ENCODE measurements around the gene EPC1.

Gene EPC1

GRCh38 chr10:32340596-32341180 is 6.3 kb downstream of the EPC1 start:
- Histone ChIP-seq H3K9me3 (ENCODE audit: control insufficient read depth in 5 of 5, low read length in 5 of 5) (no peaks in the 10 kb centered on the region), H3K9ac (ENCODE audit: low read length in 5 of 5) (peak overlapping the region in 1 of 5 donors; percentile 21), H3K36me3 (ENCODE audit: control insufficient read depth in 5 of 5, insufficient read depth in 5 of 5, low read length in 5 of 5) (peaks cover 0 to 3% (median 0%) of the 10 kb centered on the region in 5 donors), H3K4me1 (ENCODE audit: control insufficient read depth in 5 of 5, insufficient read depth in 5 of 5, low read length in 5 of 5) (peaks cover 2 to 82% (median 69%) of the 10 kb centered on the region in 5 donors), H3K27ac (ENCODE audit: low read depth, low read length) (peak overlapping the region; percentile 0), H3K27me3 (ENCODE audit: control insufficient read depth in 5 of 5, insufficient read depth in 4 of 5, low read length in 5 of 5) (no peaks in the 10 kb centered on the region), H3K4me3 (ENCODE audit: low read depth in 1 of 5, low read length in 5 of 5) (no peak overlapping the region)

- H3K9me3 ChIP-seq (ENCODE audit: control insufficient read depth in 5 of 5, low read length in 5 of 5): no peaks in the 10 kb centered on the region
- no peak overlapping the region for H3K9ac ChIP-seq (ENCODE audit: low read length in 5 of 5)
- no peaks in the 10 kb centered on the region for H3K27me3 ChIP-seq (ENCODE audit: control insufficient read depth in 5 of 5, insufficient read depth in 4 of 5, low read length in 5 of 5)
- no peak overlapping the region for H3K27ac ChIP-seq (ENCODE audit: low read depth, low read length)
- no peaks in the 10 kb centered on the region for H3K36me3 ChIP-seq (ENCODE audit: control insufficient read depth in 5 of 5, insufficient read depth in 5 of 5, low read length in 5 of 5)
- no peak overlapping the region for H3K4me3 ChIP-seq (ENCODE audit: low read depth in 1 of 5, low read length in 5 of 5)
- peaks cover 2 to 71% (median 66%) of the 10 kb centered on the region in 5 donors for H3K4me1 ChIP-seq (ENCODE audit: control insufficient read depth in 5 of 5, insufficient read depth in 5 of 5, low read length in 5 of 5)
These were observed 8.7 kb downstream of the EPC1 start for GRCh38 chr10:32338262-32338661.

- H3K36me3 ChIP-seq (ENCODE audit: control insufficient read depth in 5 of 5, insufficient read depth in 5 of 5, low read length in 5 of 5): no peaks in the 10 kb centered on the region
- H3K9me3 ChIP-seq (ENCODE audit: control insufficient read depth in 5 of 5, low read length in 5 of 5): no peaks in the 10 kb centered on the region
- H3K27ac ChIP-seq (ENCODE audit: low read depth, low read length): no peak overlapping the region
- no peaks in the 10 kb centered on the region for H3K27me3 ChIP-seq (ENCODE audit: control insufficient read depth in 5 of 5, insufficient read depth in 4 of 5, low read length in 5 of 5)
- peak overlapping the region in 1 of 5 donors; percentile 13 for H3K9ac ChIP-seq (ENCODE audit: low read length in 5 of 5)
- H3K4me1 ChIP-seq (ENCODE audit: control insufficient read depth in 5 of 5, insufficient read depth in 5 of 5, low read length in 5 of 5): peaks cover 5 to 77% (median 69%) of the 10 kb centered on the region in 5 donors
- H3K4me3 ChIP-seq (ENCODE audit: low read depth in 1 of 5, low read length in 5 of 5): no peak overlapping the region
These were observed 9.6 kb downstream of the EPC1 start for GRCh38 chr10:32337350-32337749.

- Histone ChIP-seq H3K27me3 (ENCODE audit: control insufficient read depth in 5 of 5, insufficient read depth in 4 of 5, low read length in 5 of 5) (no peaks in the 10 kb centered on the region), H3K27ac (ENCODE audit: low read depth, low read length) (peak overlapping the region; percentile 71), H3K4me1 (ENCODE audit: control insufficient read depth in 5 of 5, insufficient read depth in 5 of 5, low read length in 5 of 5) (peaks cover 8 to 73% (median 71%) of the 10 kb centered on the region in 5 donors), H3K9ac (ENCODE audit: low read length in 5 of 5) (no peak overlapping the region), H3K4me3 (ENCODE audit: low read depth in 1 of 5, low read length in 5 of 5) (no peak overlapping the region), H3K36me3 (ENCODE audit: control insufficient read depth in 5 of 5, insufficient read depth in 5 of 5, low read length in 5 of 5) (peaks cover 0 to 4% (median 0%) of the 10 kb centered on the region in 5 donors), H3K9me3 (ENCODE audit: control insufficient read depth in 5 of 5, low read length in 5 of 5) (no peaks in the 10 kb centered on the region)
These were observed 13.1 kb downstream of the EPC1 start for GRCh38 chr10:32333849-32334248.

- no peak overlapping the region for H3K9ac ChIP-seq (ENCODE audit: low read length in 5 of 5)
- no peaks in the 10 kb centered on the region for H3K9me3 ChIP-seq (ENCODE audit: control insufficient read depth in 5 of 5, low read length in 5 of 5)
- H3K36me3 ChIP-seq (ENCODE audit: control insufficient read depth in 5 of 5, insufficient read depth in 5 of 5, low read length in 5 of 5): peaks cover 0 to 7% (median 0%) of the 10 kb centered on the region in 5 donors
- H3K4me3 ChIP-seq (ENCODE audit: low read depth in 1 of 5, low read length in 5 of 5): no peak overlapping the region
- peaks cover 8 to 75% (median 69%) of the 10 kb centered on the region in 5 donors for H3K4me1 ChIP-seq (ENCODE audit: control insufficient read depth in 5 of 5, insufficient read depth in 5 of 5, low read length in 5 of 5)
- no peaks in the 10 kb centered on the region for H3K27me3 ChIP-seq (ENCODE audit: control insufficient read depth in 5 of 5, insufficient read depth in 4 of 5, low read length in 5 of 5)
- peak overlapping the region; percentile 71 for H3K27ac ChIP-seq (ENCODE audit: low read depth, low read length)
These were observed 14.6 kb downstream of the EPC1 start for GRCh38 chr10:32332299-32332750.

GRCh38 chr10:32331606-32332005 is 15.4 kb downstream of the EPC1 start:
- Histone ChIP-seq H3K9me3 (ENCODE audit: control insufficient read depth in 5 of 5, low read length in 5 of 5) (no peaks in the 10 kb centered on the region), H3K27me3 (ENCODE audit: control insufficient read depth in 5 of 5, insufficient read depth in 4 of 5, low read length in 5 of 5) (no peaks in the 10 kb centered on the region), H3K9ac (ENCODE audit: low read length in 5 of 5) (peak overlapping the region in 1 of 5 donors; percentile 13), H3K4me1 (ENCODE audit: control insufficient read depth in 5 of 5, insufficient read depth in 5 of 5, low read length in 5 of 5) (peaks cover 6 to 76% (median 70%) of the 10 kb centered on the region in 5 donors), H3K36me3 (ENCODE audit: control insufficient read depth in 5 of 5, insufficient read depth in 5 of 5, low read length in 5 of 5) (peaks cover 0 to 7% (median 0%) of the 10 kb centered on the region in 5 donors), H3K27ac (ENCODE audit: low read depth, low read length) (peak overlapping the region; percentile 71), H3K4me3 (ENCODE audit: low read depth in 1 of 5, low read length in 5 of 5) (no peak overlapping the region)

- no peak overlapping the region for H3K9ac ChIP-seq (ENCODE audit: low read length in 5 of 5)
- peak overlapping the region; percentile 63 for H3K27ac ChIP-seq (ENCODE audit: low read depth, low read length)
- no peaks in the 10 kb centered on the region for H3K27me3 ChIP-seq (ENCODE audit: control insufficient read depth in 5 of 5, insufficient read depth in 4 of 5, low read length in 5 of 5)
- peaks cover 6 to 82% (median 74%) of the 10 kb centered on the region in 5 donors for H3K4me1 ChIP-seq (ENCODE audit: control insufficient read depth in 5 of 5, insufficient read depth in 5 of 5, low read length in 5 of 5)
- H3K9me3 ChIP-seq (ENCODE audit: control insufficient read depth in 5 of 5, low read length in 5 of 5): no peaks in the 10 kb centered on the region
- H3K36me3 ChIP-seq (ENCODE audit: control insufficient read depth in 5 of 5, insufficient read depth in 5 of 5, low read length in 5 of 5): peaks cover 0 to 7% (median 0%) of the 10 kb centered on the region in 5 donors
- H3K4me3 ChIP-seq (ENCODE audit: low read depth in 1 of 5, low read length in 5 of 5): no peak overlapping the region
These were observed 16.7 kb downstream of the EPC1 start for GRCh38 chr10:32330214-32330613.

GRCh38 chr10:32329061-32329460 is 17.9 kb downstream of the EPC1 start:
- peak overlapping the region; percentile 63 for H3K27ac ChIP-seq (ENCODE audit: low read depth, low read length)
- H3K36me3 ChIP-seq (ENCODE audit: control insufficient read depth in 5 of 5, insufficient read depth in 5 of 5, low read length in 5 of 5): peaks cover 0 to 7% (median 0%) of the 10 kb centered on the region in 5 donors
- no peak overlapping the region for H3K4me3 ChIP-seq (ENCODE audit: low read depth in 1 of 5, low read length in 5 of 5)
- H3K27me3 ChIP-seq (ENCODE audit: control insufficient read depth in 5 of 5, insufficient read depth in 4 of 5, low read length in 5 of 5): no peaks in the 10 kb centered on the region
- H3K9ac ChIP-seq (ENCODE audit: low read length in 5 of 5): peak overlapping the region in 1 of 5 donors; percentile 32
- peaks cover 6 to 79% (median 74%) of the 10 kb centered on the region in 5 donors for H3K4me1 ChIP-seq (ENCODE audit: control insufficient read depth in 5 of 5, insufficient read depth in 5 of 5, low read length in 5 of 5)
- no peaks in the 10 kb centered on the region for H3K9me3 ChIP-seq (ENCODE audit: control insufficient read depth in 5 of 5, low read length in 5 of 5)

GRCh38 chr10:32328499-32328898 is 18.5 kb downstream of the EPC1 start:
- Histone ChIP-seq H3K27ac (ENCODE audit: low read depth, low read length) (peak overlapping the region; percentile 63), H3K4me1 (ENCODE audit: control insufficient read depth in 5 of 5, insufficient read depth in 5 of 5, low read length in 5 of 5) (peaks cover 6 to 76% (median 71%) of the 10 kb centered on the region in 5 donors), H3K9me3 (ENCODE audit: control insufficient read depth in 5 of 5, low read length in 5 of 5) (no peaks in the 10 kb centered on the region), H3K27me3 (ENCODE audit: control insufficient read depth in 5 of 5, insufficient read depth in 4 of 5, low read length in 5 of 5) (no peaks in the 10 kb centered on the region), H3K4me3 (ENCODE audit: low read depth in 1 of 5, low read length in 5 of 5) (no peak overlapping the region), H3K36me3 (ENCODE audit: control insufficient read depth in 5 of 5, insufficient read depth in 5 of 5, low read length in 5 of 5) (peaks cover 0 to 7% (median 0%) of the 10 kb centered on the region in 5 donors), H3K9ac (ENCODE audit: low read length in 5 of 5) (no peak overlapping the region)

- Histone ChIP-seq H3K9me3 (ENCODE audit: control insufficient read depth in 5 of 5, low read length in 5 of 5) (no peaks in the 10 kb centered on the region), H3K27me3 (ENCODE audit: control insufficient read depth in 5 of 5, insufficient read depth in 4 of 5, low read length in 5 of 5) (no peaks in the 10 kb centered on the region), H3K27ac (ENCODE audit: low read depth, low read length) (peak overlapping the region; percentile 49), H3K4me1 (ENCODE audit: control insufficient read depth in 5 of 5, insufficient read depth in 5 of 5, low read length in 5 of 5) (peaks cover 3 to 70% (median 61%) of the 10 kb centered on the region in 5 donors), H3K4me3 (ENCODE audit: low read depth in 1 of 5, low read length in 5 of 5) (no peak overlapping the region), H3K9ac (ENCODE audit: low read length in 5 of 5) (no peak overlapping the region), H3K36me3 (ENCODE audit: control insufficient read depth in 5 of 5, insufficient read depth in 5 of 5, low read length in 5 of 5) (peaks cover 0 to 7% (median 0%) of the 10 kb centered on the region in 5 donors)
These were observed 19.6 kb downstream of the EPC1 start for GRCh38 chr10:32327364-32327691.

Data from subcutaneous abdominal adipose tissue (tissue), 5 donors.